Stimulated activated effector memory CD8-positive, alpha-beta T cell treated with anti-CD3 and anti-CD28 coated beads, Interleukin-12 subunit alpha, Interleukin-12 subunit beta, amount 100 ng/mL, for 72 hours (primary cell): Measurements from ENCODE around the gene ARHGAP36.

Experiments
- ATAC-seq: fragments of 150-1000 bp; cut with Tn5 transposase; 2 replicates; pipeline ENCODE4 v1.10.0; 2021
- DNase-seq, 2 donors: peaks; one replicate each; pipeline ENCODE4 v3.0.0; 2021 to 2022; ENCODE audit warnings: low spot score in 2 of 2
- H3K27ac Mint-ChIP-seq: one replicate; pipeline ENCODE4 v1.8.0; 2022; ENCODE audit warnings: mild to moderate bottlenecking, mixed read lengths
- H3K36me3 Mint-ChIP-seq: one replicate; pipeline ENCODE4 v1.8.0; 2022; ENCODE audit warnings: mild to moderate bottlenecking, mixed read lengths
- H3K4me1 Mint-ChIP-seq: one replicate; pipeline ENCODE4 v1.8.0; 2022; ENCODE audit warnings: mixed read lengths
- H3K4me3 Mint-ChIP-seq: one replicate; pipeline ENCODE4 v1.8.0; 2022; ENCODE audit warnings: mild to moderate bottlenecking, mixed read lengths
- H3K9me3 Mint-ChIP-seq: one replicate; pipeline ENCODE4 v1.8.0; 2022; ENCODE audit warnings: mixed read lengths

ARHGAP36 gene

GRCh38 chrX:131061306-131061705 lies 3.2 kb downstream of the ARHGAP36 start:
- H3K4me1 Mint-ChIP-seq, result no peaks in the 10 kb centered on the region
- H3K4me3 Mint-ChIP-seq, result no peak overlapping the region
- no peaks in the 10 kb centered on the region for H3K9me3 Mint-ChIP-seq
- DNase-seq, result no peak
- H3K27ac Mint-ChIP-seq, result no peak overlapping the region
- no peaks in the 10 kb centered on the region for H3K36me3 Mint-ChIP-seq
- ATAC-seq, result no peak

- H3K4me1 Mint-ChIP-seq, result no peaks in the 10 kb centered on the region
- DNase-seq (no peak), ATAC-seq (no peak)
- no peak overlapping the region for H3K27ac Mint-ChIP-seq
- H3K36me3 Mint-ChIP-seq, result no peaks in the 10 kb centered on the region
- H3K9me3 Mint-ChIP-seq, result no peaks in the 10 kb centered on the region
- no peak overlapping the region for H3K4me3 Mint-ChIP-seq
Measured at GRCh38 chrX:131063613-131064012, 5.5 kb downstream of the ARHGAP36 start.

GRCh38 chrX:131066237-131066636 lies 8.1 kb downstream of the ARHGAP36 start:
- Mint-ChIP-seq H3K4me1 (no peaks in the 10 kb centered on the region), H3K9me3 (no peaks in the 10 kb centered on the region), H3K4me3 (no peak overlapping the region), H3K27ac (no peak overlapping the region), H3K36me3 (no peaks in the 10 kb centered on the region)
- no peak for DNase-seq
- no peak for ATAC-seq

- Mint-ChIP-seq H3K9me3 (no peaks in the 10 kb centered on the region), H3K36me3 (no peaks in the 10 kb centered on the region), H3K27ac (no peak overlapping the region), H3K4me3 (no peak overlapping the region), H3K4me1 (no peaks in the 10 kb centered on the region)
- DNase-seq (no peak), ATAC-seq (no peak)
Measured at GRCh38 chrX:131067216-131067615, 9.1 kb downstream of the ARHGAP36 start.

- H3K9me3 Mint-ChIP-seq, result no peaks in the 10 kb centered on the region
- no peak overlapping the region for H3K4me3 Mint-ChIP-seq
- no peaks in the 10 kb centered on the region for H3K36me3 Mint-ChIP-seq
- H3K27ac Mint-ChIP-seq, result no peak overlapping the region
- DNase-seq (no peak), ATAC-seq (no peak)
- no peaks in the 10 kb centered on the region for H3K4me1 Mint-ChIP-seq
Measured at GRCh38 chrX:131067846-131068745, 9.9 kb downstream of the ARHGAP36 start.

- no peaks in the 10 kb centered on the region for H3K9me3 Mint-ChIP-seq
- H3K4me3 Mint-ChIP-seq, result no peak overlapping the region
- DNase-seq, result peak in 1 of 2 donors; percentile 46
- no peak for ATAC-seq
- no peaks in the 10 kb centered on the region for H3K36me3 Mint-ChIP-seq
- H3K4me1 Mint-ChIP-seq, result no peaks in the 10 kb centered on the region
- H3K27ac Mint-ChIP-seq, result no peak overlapping the region
Measured at GRCh38 chrX:131068945-131069719, 11.0 kb downstream of the ARHGAP36 start.

GRCh38 chrX:131072871-131073571 lies 14.9 kb downstream of the ARHGAP36 start:
- Mint-ChIP-seq H3K4me1 (no peaks in the 10 kb centered on the region), H3K36me3 (no peaks in the 10 kb centered on the region), H3K4me3 (no peak overlapping the region), H3K9me3 (no peaks in the 10 kb centered on the region), H3K27ac (no peak overlapping the region)
- no peak for ATAC-seq
- DNase-seq, result no peak

GRCh38 chrX:131073607-131074006 lies 15.5 kb downstream of the ARHGAP36 start:
- Mint-ChIP-seq H3K27ac (no peak overlapping the region), H3K4me3 (no peak overlapping the region), H3K9me3 (no peaks in the 10 kb centered on the region), H3K36me3 (no peaks in the 10 kb centered on the region), H3K4me1 (no peaks in the 10 kb centered on the region)
- DNase-seq (no peak), ATAC-seq (no peak)

- Mint-ChIP-seq H3K36me3 (no peaks in the 10 kb centered on the region), H3K27ac (no peak overlapping the region), H3K4me3 (no peak overlapping the region), H3K9me3 (peaks cover 5% of the 10 kb centered on the region), H3K4me1 (no peaks in the 10 kb centered on the region)
- ATAC-seq (no peak), DNase-seq (no peak)
Measured at GRCh38 chrX:131081772-131082740, 23.9 kb downstream of the ARHGAP36 start.

GRCh38 chrX:131083510-131084142 lies 25.5 kb downstream of the ARHGAP36 start:
- H3K4me3 Mint-ChIP-seq, result no peak overlapping the region
- DNase-seq (no peak), ATAC-seq (no peak)
- H3K27ac Mint-ChIP-seq, result no peak overlapping the region
- H3K4me1 Mint-ChIP-seq, result no peaks in the 10 kb centered on the region
- H3K36me3 Mint-ChIP-seq, result no peaks in the 10 kb centered on the region
- peaks cover 5% of the 10 kb centered on the region for H3K9me3 Mint-ChIP-seq

GRCh38 chrX:131084145-131084544 lies 26.0 kb downstream of the ARHGAP36 start:
- Mint-ChIP-seq H3K36me3 (no peaks in the 10 kb centered on the region), H3K9me3 (peaks cover 5% of the 10 kb centered on the region), H3K27ac (no peak overlapping the region), H3K4me3 (no peak overlapping the region), H3K4me1 (no peaks in the 10 kb centered on the region)
- no peak for ATAC-seq
- DNase-seq, result no peak

- no peak for DNase-seq
- Mint-ChIP-seq H3K36me3 (no peaks in the 10 kb centered on the region), H3K4me1 (no peaks in the 10 kb centered on the region), H3K9me3 (no peaks in the 10 kb centered on the region), H3K27ac (no peak overlapping the region), H3K4me3 (no peak overlapping the region)
- ATAC-seq, result no peak
Measured at GRCh38 chrX:131136776-131137175, 78.6 kb downstream of the ARHGAP36 start.

- no peak for DNase-seq
- ATAC-seq, result no peak
- Mint-ChIP-seq H3K4me1 (no peaks in the 10 kb centered on the region), H3K27ac (no peak overlapping the region), H3K36me3 (no peaks in the 10 kb centered on the region), H3K4me3 (no peak overlapping the region), H3K9me3 (no peaks in the 10 kb centered on the region)
Measured at GRCh38 chrX:131139072-131139471, 80.9 kb downstream of the ARHGAP36 start.
